AG04450 (cell line): ENCODE results near the gene ASGR2. TPM values are rescaled to one million over a fixed set of nuclear protein-coding genes. Genes with fewer than 3 reads are reported as not detected.
"Not testable (repeated sequence)": the region's sequence is repeated elsewhere in the genome, so short reads cannot be mapped to it uniquely, and the experiment has no call there.

Source experiments
- CTCF ChIA-PET: fragments of 300-600, 350-600 bp; formaldehyde crosslinking; extraction: SDS; loops from one replicate; lab custom pipeline; 2022; ENCODE audit warnings: antibody characterized with exemption, inconsistent platforms; lab: Charles Lee
- POLR2A ChIA-PET: fragments of 350-600 bp; formaldehyde crosslinking; extraction: SDS; loops from one replicate; lab custom pipeline; 2021; ENCODE audit warnings: antibody characterized with exemption, inconsistent platforms; lab: Yijun Ruan, JAX
- DNase-seq: peaks from one replicate; pipeline ENCODE4 v3.0.0-alpha.2; 2011; ENCODE audit warnings: low read depth, low spot score
- H3K27ac ChIP-seq: one replicate; pipeline ENCODE4 v1.5.1; 2012; ENCODE audit warnings: low read depth, low read length, control low read depth
- H3K27me3 ChIP-seq: one replicate; pipeline ENCODE4 v1.6.0; 2012; ENCODE audit warnings: low read length; ENCODE audit not compliant: control insufficient read depth, insufficient read depth
- H3K4me3 ChIP-seq: 2 replicates; pipeline ENCODE4 v1.5.1; 2011; ENCODE audit warnings: mild to moderate bottlenecking, low read depth, low read length, control low read depth
- H3K9me3 ChIP-seq: 2 replicates; pipeline ENCODE4 v1.5.1; 2012; ENCODE audit warnings: low read length; ENCODE audit not compliant: control insufficient read depth, insufficient read depth
- CTCF ChIP-seq: IDR thresholded peaks from 2 replicates; pipeline ENCODE4 v1.5.1; 2011; ENCODE audit warnings: low read depth, low read length, control low read depth, inconsistent platforms
- polyA plus RNA-seq: library from polyadenylated mRNA; depleted of rRNA; stranded (reverse); fragments of >200 nt; gene quantifications from 2 replicates; pipeline ENCODE4 v1.2.3, GENCODE V29; 2011

The ASGR2 gene
- polyA plus RNA-seq, 1 experiment = not detected

DNA sequence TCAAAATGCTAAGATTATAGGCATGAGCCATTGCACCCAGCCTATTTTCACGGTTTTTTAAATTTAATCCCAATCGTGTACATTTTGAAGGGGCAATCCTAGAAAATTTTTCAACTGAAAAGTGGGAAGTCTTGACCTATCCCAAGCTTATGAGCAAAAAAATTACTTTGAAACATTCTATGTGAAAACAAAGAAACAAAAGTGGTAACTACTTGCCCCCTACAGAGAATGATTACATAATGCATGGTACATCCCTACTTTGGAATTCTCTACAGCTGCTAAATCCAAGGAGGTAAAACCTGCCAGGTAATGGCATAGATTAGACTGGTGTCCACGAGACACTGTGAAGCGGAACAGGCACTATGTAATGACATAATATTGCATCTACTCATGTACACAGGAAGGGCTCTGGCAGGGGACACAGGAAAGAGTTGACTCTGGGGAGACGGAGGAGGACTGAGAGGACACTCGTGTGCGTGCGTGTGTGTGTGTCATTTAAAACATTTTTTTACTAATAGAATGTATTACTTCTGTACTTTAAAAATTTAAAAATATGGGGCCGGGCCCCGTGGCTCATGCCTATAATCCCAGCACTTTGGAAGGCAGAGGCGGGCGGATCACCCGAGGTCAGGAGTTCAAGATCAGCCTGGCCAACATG is 15.7 kb downstream of the ASGR2 start:
- Histone ChIP-seq H3K9me3 (no peaks in the 10 kb centered on the region), H3K27ac (no peak overlapping the region), H3K4me3 (no peak overlapping the region), H3K27me3 (peaks cover 17% of the 10 kb centered on the region)
- ChIA-PET CTCF (interaction anchor here (0.6 to 0.9 kb wide), 2 partner anchors 37 to 53 kb away, joined by 3 read pairs; no protein-coding TSS in a partner anchor), POLR2A (no interaction called here)
- DNase-seq = no peak
- TF ChIP-seq CTCF = no peak

GRCh38 chr17:7097940-7098339 is 16.7 kb downstream of the ASGR2 start:
- no peak for TF ChIP-seq CTCF
- Histone ChIP-seq H3K4me3 (no peak overlapping the region), H3K27ac (no peak overlapping the region), H3K27me3 (peaks cover 11% of the 10 kb centered on the region), H3K9me3 (no peaks in the 10 kb centered on the region)
- DNase-seq = no peak
- ChIA-PET POLR2A (no interaction called here), CTCF (interaction anchor here (0.6 to 0.9 kb wide), 2 partner anchors 38 to 52 kb away, joined by 3 read pairs; no protein-coding TSS in a partner anchor)

DNA sequence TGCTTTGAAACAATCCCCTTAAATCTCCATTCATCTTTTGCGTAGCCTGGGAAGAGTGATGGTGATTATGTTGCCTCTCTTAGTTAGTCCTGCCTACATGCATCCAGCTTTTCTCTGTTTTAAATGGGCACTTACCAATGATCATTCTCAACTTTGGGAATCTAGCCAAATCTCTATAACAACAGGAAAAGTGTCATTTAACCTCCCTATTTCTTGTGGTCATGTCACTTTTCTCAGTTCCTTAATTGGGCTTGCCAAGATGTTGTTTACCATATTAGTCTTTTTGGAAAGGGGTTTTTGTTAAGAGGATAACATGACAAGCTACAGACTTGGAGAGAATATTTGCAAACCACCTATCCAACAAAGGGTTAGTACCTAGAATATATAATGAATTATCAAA is 19.0 kb downstream of the ASGR2 start:
- DNase-seq = no peak
- no peaks in the 10 kb centered on the region for H3K27me3 ChIP-seq
- POLR2A ChIA-PET = interaction anchor here (0.6 kb wide), 1 partner anchor 20 kb away, joined by 4 read pairs; no protein-coding TSS in a partner anchor
- TF ChIP-seq CTCF = no peak
- CTCF ChIA-PET = interaction anchor here (0.6 to 0.9 kb wide), 2 partner anchors 40 to 42 kb away, joined by 3 to 5 read pairs; no protein-coding TSS in a partner anchor
- no peak overlapping the region for H3K27ac ChIP-seq
- no peaks in the 10 kb centered on the region for H3K9me3 ChIP-seq
- no peak overlapping the region for H3K4me3 ChIP-seq

GRCh38 chr17:7094652-7095019 is 20.0 kb downstream of the ASGR2 start:
- no peaks in the 10 kb centered on the region for H3K9me3 ChIP-seq
- POLR2A ChIA-PET = no interaction called here
- H3K27me3 ChIP-seq = no peaks in the 10 kb centered on the region
- H3K27ac ChIP-seq = no peak overlapping the region
- CTCF ChIA-PET = no interaction called here
- no peak for DNase-seq
- no peak overlapping the region for H3K4me3 ChIP-seq
- TF ChIP-seq CTCF = no peak

GRCh38 chr17:7091311-7092005 is 23.2 kb downstream of the ASGR2 start:
- H3K27ac ChIP-seq, POLR2A ChIA-PET, H3K9me3 ChIP-seq, H3K27me3 ChIP-seq, CTCF ChIA-PET, H3K4me3 ChIP-seq, DNase-seq: not testable (repeated sequence)

DNA sequence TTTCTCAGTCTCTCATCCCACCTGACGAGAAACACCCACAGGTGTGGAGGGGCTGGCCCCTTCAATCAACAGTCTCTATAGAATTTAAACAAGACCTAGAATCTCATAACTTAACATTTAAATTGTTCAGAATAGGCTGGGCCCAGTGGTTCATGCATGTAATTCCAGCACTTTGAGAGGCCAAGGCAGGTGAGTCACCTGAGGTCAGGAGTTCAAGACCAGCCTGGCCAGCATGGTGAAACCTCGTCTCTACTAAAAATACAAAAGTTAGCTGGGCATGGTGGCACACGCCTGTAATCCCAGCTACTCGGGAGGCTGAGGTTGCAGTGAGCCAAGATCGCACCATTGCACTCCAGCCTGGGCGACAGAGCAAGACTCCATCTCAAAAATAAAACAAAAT is 25.1 kb downstream of the ASGR2 start:
- H3K9me3 ChIP-seq, POLR2A ChIA-PET, CTCF ChIA-PET, H3K4me3 ChIP-seq, DNase-seq, H3K27me3 ChIP-seq, H3K27ac ChIP-seq: not testable (repeated sequence)

DNA sequence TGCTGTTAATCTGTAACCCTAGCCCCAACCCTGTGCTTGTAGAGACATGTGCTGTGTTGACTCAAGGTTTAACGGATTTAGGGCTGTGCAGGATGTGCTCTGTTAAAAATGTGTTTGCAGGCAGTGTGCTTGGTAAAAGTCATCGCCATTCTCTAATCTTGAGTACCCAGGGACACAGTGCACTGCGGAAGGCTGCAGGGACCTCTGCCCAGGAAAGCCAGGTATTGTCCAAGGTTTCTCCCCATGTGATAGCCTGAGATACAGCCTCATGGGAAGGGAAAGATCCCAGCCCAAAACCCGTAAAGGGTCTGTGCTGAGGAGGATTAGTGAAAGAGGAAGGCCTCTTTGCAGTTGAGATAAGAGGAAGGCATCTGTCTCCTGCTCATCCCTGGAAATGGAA is 26.2 kb downstream of the ASGR2 start:
- H3K27me3 ChIP-seq, H3K4me3 ChIP-seq, H3K9me3 ChIP-seq, CTCF ChIA-PET, POLR2A ChIA-PET, DNase-seq, H3K27ac ChIP-seq: not testable (repeated sequence)
